ENCODE measurements around the gene HDAC4. TPM values are rescaled to one million over a fixed set of nuclear protein-coding genes. Genes with fewer than 3 reads are reported as not detected.

HDAC4 gene
- total and polyA plus RNA-seq, 2 of the 8 experiments (the other 6 are each of a cell fraction or from before 2014, with no cell fraction given) = 15.4 to 31.5 TPM

DNA sequence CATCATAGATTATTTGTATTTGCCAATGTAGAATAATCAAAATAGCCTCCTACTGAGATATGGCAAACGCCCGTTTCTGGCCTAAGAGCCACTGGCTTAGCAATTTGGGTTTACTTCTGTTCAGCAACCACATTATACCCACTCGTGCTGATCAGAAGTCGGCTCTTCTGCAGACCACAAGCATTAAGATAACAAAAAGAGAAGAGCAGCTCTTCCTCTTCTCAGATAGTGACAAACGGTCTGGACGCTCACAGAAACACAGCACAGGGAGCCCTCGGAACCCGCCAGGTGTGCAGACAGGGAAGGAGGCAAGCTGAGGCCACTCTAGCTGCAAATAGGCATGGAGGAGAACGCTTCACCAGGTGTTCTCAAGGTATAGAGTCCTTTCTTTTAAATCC, 164.0 kb downstream of the HDAC4 start:
- no peak overlapping the region for H3K27ac ChIP-seq (ENCODE audit: low read depth, low read length)
- no peak overlapping the region for H3K4me2 ChIP-seq (ENCODE audit: insufficient read depth in 1 of 2, low read depth in 2 of 2, low read length in 2 of 2)
- peaks cover 0 to 2% (median 0%) of the 10 kb centered on the region in 4 experiments; a peak in 1 of 7 replicates for H3K4me1 ChIP-seq (replicated peaks in 1 of 4; ENCODE audit: control insufficient read depth in 3 of 4, insufficient read depth in 4 of 4, low read length in 3 of 4)
- no peak overlapping the region for H2BK5ac ChIP-seq (ENCODE audit: low read depth, low read length)
- H2BK20ac ChIP-seq (ENCODE audit: low read length) = no peak overlapping the region
- no peak overlapping the region for H3K18ac ChIP-seq (ENCODE audit: extremely low read depth, low read length)
- H3K79me1 ChIP-seq (ENCODE audit: low read depth, low read length) = peaks cover 3% of the 10 kb centered on the region; the same call in 1 of the 2 replicates
- no peak overlapping the region for H3K4me3 ChIP-seq (ENCODE audit: extremely low read depth in 1 of 4, insufficient read depth in 2 of 4, low read depth in 3 of 4, low read length in 4 of 4)
- H4K91ac ChIP-seq (replicated peaks; ENCODE audit: insufficient read length, low read length) = no peak overlapping the region
- H2AFZ ChIP-seq (ENCODE audit: low read length) = no peak overlapping the region
- H3K23ac ChIP-seq (ENCODE audit: insufficient read length) = no peak overlapping the region
- H3K27me3 ChIP-seq (replicated peaks in 1 of 4; ENCODE audit: control insufficient read depth in 3 of 4, extremely low read depth in 1 of 4, insufficient read depth in 3 of 4, low read length in 3 of 4) = no peaks in the 10 kb centered on the region
- H2BK12ac ChIP-seq (ENCODE audit: low read depth, low read length) = no peak overlapping the region
- FAIRE-seq = no peak
- CTCF ChIA-PET (ENCODE audit: partially characterized antibody) = interaction anchor here (0.7 to 1.2 kb wide), 4 partner anchors 41 to 785 kb away, joined by 3 to 4 read pairs (median 3); no protein-coding TSS in a partner anchor
- H3K56ac ChIP-seq (replicated peaks; ENCODE audit: insufficient read length, low read depth, low read length) = no peak overlapping the region
- H2BK15ac ChIP-seq (ENCODE audit: low read length) = no peak overlapping the region
- 88% methylated on average over 8 of the region's 9 CpGs; no CpG with 5 or more reads in 1 of the 2 experiments for WGBS, 2 experiments (ENCODE audit: extremely low coverage in 1 of 2, insufficient coverage in 1 of 2, insufficient read length in 1 of 2, insufficient replicate concordance in 2 of 2, low coverage in 1 of 2, low lambda C conversion rate in 2 of 2, missing lambda C conversion rate in 1 of 2)
- H2AK5ac ChIP-seq (ENCODE audit: low read depth, low read length) = no peak overlapping the region
- no peaks in the 10 kb centered on the region for H3K23me2 ChIP-seq (ENCODE audit: low read depth, low read length)
- no peak overlapping the region for H4K5ac ChIP-seq (ENCODE audit: insufficient read length, low read depth, low read length)
- peaks cover 2 to 57% of the 10 kb centered on the region in 2 experiments; a peak in 3 of 4 replicates for H3K79me2 ChIP-seq (ENCODE audit: control insufficient read depth in 1 of 2, insufficient read depth in 2 of 2, low read length in 2 of 2)
- POLR2A ChIA-PET (ENCODE audit: partially characterized antibody) = no interaction called here
- H3K36me3 ChIP-seq (ENCODE audit: control insufficient read depth in 2 of 4, insufficient read depth in 4 of 4, low read length in 3 of 4) = no peaks in the 10 kb centered on the region
- H2BK120ac ChIP-seq (replicated peaks; ENCODE audit: low read depth, low read length) = no peak overlapping the region
- DNase-seq (ENCODE audit: low read depth in 1 of 2, low spot score in 2 of 2) = no peak
- H3K14ac ChIP-seq (ENCODE audit: insufficient read length) = no peak overlapping the region
- peaks cover 4 to 6% of the 10 kb centered on the region in 2 experiments for H4K20me1 ChIP-seq (replicated peaks in 1 of 2; ENCODE audit: control insufficient read depth in 1 of 2, insufficient read depth in 2 of 2, low read length in 2 of 2)
- no peak overlapping the region for H3K9ac ChIP-seq (replicated peaks in 1 of 4; ENCODE audit: extremely low read depth in 1 of 4, low read depth in 3 of 4, low read length in 3 of 4)
- no peaks in the 10 kb centered on the region for H3K9me3 ChIP-seq (ENCODE audit: insufficient read depth in 2 of 2, low read depth in 1 of 2, low read length in 1 of 2)
- no peak overlapping the region for H3K4ac ChIP-seq (replicated peaks; ENCODE audit: insufficient read length, low read depth, low read length)
- H4K8ac ChIP-seq (ENCODE audit: extremely low read depth, insufficient read depth, low read length) = no peak overlapping the region
- no peak for TF ChIP-seq MAFK (IDR thresholded peaks at IDR 0.05; ENCODE audit: low read depth, low read length)
- TF ChIP-seq TAF1 (IDR thresholded peaks at IDR 0.05; ENCODE audit: low read depth, low read length) = no peak
- TF ChIP-seq RAD21 (IDR thresholded peaks at IDR 0.05 in 1 of 2, conservative IDR thresholded peaks at IDR 0.05 in 1 of 2; ENCODE audit: low read depth in 2 of 2, low read length in 2 of 2) = no peak
- no peak for TF ChIP-seq TCF12 (IDR thresholded peaks at IDR 0.05; ENCODE audit: low read depth, low read length)
- no peak for TF ChIP-seq NANOG (IDR thresholded peaks at IDR 0.05; ENCODE audit: insufficient read depth, low read depth, low read length, poor library complexity, severe bottlenecking)
- TF ChIP-seq PHF8 (conservative IDR thresholded peaks at IDR 0.05; ENCODE audit: low read depth, low read length) = no peak
- TF ChIP-seq RXRA (IDR thresholded peaks at IDR 0.05; ENCODE audit: insufficient read depth, low read depth, low read length) = no peak
- TF ChIP-seq HDAC6 (IDR thresholded peaks at IDR 0.05; ENCODE audit: low read depth, low read length) = no peak
- no peak for TF ChIP-seq E2F6 (IDR thresholded peaks at IDR 0.05)
- TF ChIP-seq TBP (IDR thresholded peaks at IDR 0.05; ENCODE audit: low read depth, low read length) = no peak
- TF ChIP-seq CEBPB (IDR thresholded peaks at IDR 0.05; ENCODE audit: low read depth, low read length) = no peak
- no peak for TF ChIP-seq SUZ12 (IDR thresholded peaks at IDR 0.05; ENCODE audit: low read length)
- no peak for TF ChIP-seq YY1 (IDR thresholded peaks at IDR 0.05; ENCODE audit: low read depth, low read length)

All from H1 (cell line).